Activated T-cell treated with anti-CD3 and anti-CD28 coated beads, Interleukin-2, amount 50 U/mL, for 1 hour (primary cell): Measurements from ENCODE around the gene LIMS2.

Source experiments
- DNase-seq: peaks from one replicate; pipeline ENCODE4 v3.0.0-alpha.2; 2020

The LIMS2 gene

GRCh38 chr2:127673291-127674069 is 1.9 kb downstream of the LIMS2 start:
- DNase-seq, result no peak

GRCh38 chr2:127672341-127673224 is 2.7 kb downstream of the LIMS2 start:
- DNase-seq, result no peak

- DNase-seq, result no peak
Observed at GRCh38 chr2:127671557-127672302, 3.6 kb downstream of the LIMS2 start.

- no peak for DNase-seq
Observed at GRCh38 chr2:127670957-127671290, 4.4 kb downstream of the LIMS2 start.

- no peak for DNase-seq
Observed at GRCh38 chr2:127670055-127670956, 5.0 kb downstream of the LIMS2 start.

- no peak for DNase-seq
Observed at GRCh38 chr2:127669056-127669455, 6.3 kb downstream of the LIMS2 start.

- no peak for DNase-seq
Observed at GRCh38 chr2:127665267-127665893, 9.9 kb downstream of the LIMS2 start.

GRCh38 chr2:127664895-127665225 is 10.5 kb downstream of the LIMS2 start:
- DNase-seq, result no peak

- DNase-seq, result no peak
Observed at GRCh38 chr2:127664065-127664894, 11.1 kb downstream of the LIMS2 start.

GRCh38 chr2:127663566-127664064 is 11.7 kb downstream of the LIMS2 start:
- DNase-seq, result no peak

GRCh38 chr2:127662937-127663565 is 12.3 kb downstream of the LIMS2 start:
- peak; percentile 14 for DNase-seq

- no peak for DNase-seq
Observed at GRCh38 chr2:127661949-127662510, 13.3 kb downstream of the LIMS2 start.

GRCh38 chr2:127661072-127661649 is 14.2 kb downstream of the LIMS2 start:
- no peak for DNase-seq

- DNase-seq, result no peak
Observed at GRCh38 chr2:127660291-127660578, 15.1 kb downstream of the LIMS2 start.

GRCh38 chr2:127659408-127660290 is 15.7 kb downstream of the LIMS2 start:
- DNase-seq, result no peak

- no peak for DNase-seq
Observed at GRCh38 chr2:127658641-127659407, 16.5 kb downstream of the LIMS2 start.

GRCh38 chr2:127658146-127658545 is 17.2 kb downstream of the LIMS2 start:
- DNase-seq, result no peak

- DNase-seq, result no peak
Observed at GRCh38 chr2:127657232-127657595, 18.1 kb downstream of the LIMS2 start.
